NCI-H2227 (cell line): ENCODE measurements around the gene CCNL2.
A peak's percentile ranks its signal among the peaks of the same experiment; 100 is the strongest.
"Not testable (repeated sequence)": the region's sequence is repeated elsewhere in the genome, so short reads cannot be mapped to it uniquely, and the experiment has no call there.

Experiments
- DNase-seq: peaks from one replicate; lab custom pipeline; 2025; ENCODE audit not compliant: unreplicated experiment; lab: John Stamatoyannopoulos, UW

CCNL2 gene

GRCh38 chr1:1432274-1432950 is 33.3 kb upstream of the CCNL2 start:
- DNase-seq, result no peak

- no peak for DNase-seq
Observed at GRCh38 chr1:1431845-1432273, 32.7 kb upstream of the CCNL2 start.

DNA sequence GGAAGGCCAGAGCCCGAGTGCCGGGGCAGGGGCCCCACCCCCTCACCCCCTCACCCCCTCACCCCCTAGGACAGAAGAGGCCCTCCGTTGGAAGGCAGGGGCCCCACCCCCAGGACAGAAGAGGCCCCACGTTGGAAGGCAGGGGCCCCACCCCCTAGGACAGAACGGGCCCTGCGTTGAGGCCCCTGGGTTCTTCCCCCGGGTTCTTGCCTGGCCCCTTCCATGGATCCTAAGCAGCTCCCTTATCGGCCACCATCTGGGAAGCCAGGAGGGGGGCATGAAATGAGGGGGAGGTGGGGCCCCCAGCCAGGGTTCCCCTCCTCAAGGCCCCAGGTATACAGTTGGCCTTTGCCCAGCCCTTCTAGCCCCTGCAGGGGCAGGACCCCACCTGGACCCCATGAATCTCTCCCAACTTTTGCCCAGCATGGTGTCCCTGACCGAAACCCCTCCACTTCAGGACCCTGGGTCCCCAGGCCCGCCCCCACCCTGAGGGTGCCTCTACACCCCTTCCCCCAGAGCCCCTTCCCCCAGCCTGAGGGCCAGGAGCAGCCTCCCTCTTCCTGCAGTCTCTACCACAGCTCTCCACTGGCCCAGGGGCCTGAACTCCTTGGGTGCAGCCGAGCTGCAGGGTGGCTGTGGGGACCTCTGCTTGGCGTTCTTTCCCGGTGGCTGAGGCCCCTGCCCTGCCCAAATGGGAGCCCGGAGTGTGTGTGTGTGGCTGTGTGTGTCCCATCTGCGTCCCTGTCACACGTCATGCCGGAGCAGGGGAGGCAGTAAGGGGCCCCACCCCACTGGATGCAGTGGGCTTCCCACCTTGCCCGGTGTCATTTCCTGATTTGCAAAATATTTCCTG is 32.1 kb upstream of the CCNL2 start:
- DNase-seq, result no peak

DNA sequence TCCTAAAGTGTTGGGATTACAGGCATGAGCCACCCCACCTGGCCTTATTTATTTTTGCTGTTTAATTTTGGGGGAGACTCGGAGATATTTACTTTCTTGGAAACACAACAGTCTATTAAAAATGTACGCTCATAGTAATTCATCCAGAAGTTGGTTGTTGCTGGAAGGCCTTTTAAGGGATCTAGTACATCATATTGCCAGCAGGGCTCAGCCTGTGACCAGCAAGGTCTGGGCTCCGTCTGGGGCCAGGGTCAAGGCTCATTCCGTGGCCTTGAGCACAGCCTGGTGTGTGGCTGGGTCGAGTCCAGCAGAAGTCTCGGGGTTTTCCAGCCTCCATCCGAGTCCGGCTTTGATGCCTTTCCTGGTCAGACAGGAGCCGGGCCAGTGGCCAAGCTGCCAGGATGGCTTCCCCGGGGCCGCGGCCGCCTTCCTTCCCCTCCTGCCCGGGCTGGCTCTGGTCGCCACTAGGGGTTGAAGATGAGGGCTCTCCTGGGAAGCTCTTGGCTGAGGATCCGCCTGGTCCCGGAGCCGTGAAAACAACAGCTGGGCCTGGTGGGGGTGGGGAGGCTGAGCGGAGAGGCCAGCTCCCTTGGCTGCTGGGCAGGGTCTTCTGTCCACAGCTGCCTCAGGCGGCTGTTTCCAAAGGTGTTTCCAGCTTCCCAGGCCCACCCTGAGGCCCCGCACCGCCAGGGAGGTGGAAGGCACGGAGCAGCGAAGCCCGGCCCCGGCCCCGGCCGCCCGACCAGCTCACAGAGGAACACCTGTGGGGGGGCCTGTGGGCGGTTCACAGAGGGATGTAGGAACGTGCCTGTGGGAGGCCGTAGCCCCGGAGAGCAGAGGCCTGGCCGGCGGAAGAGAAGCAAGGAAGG is 31.2 kb upstream of the CCNL2 start:
- DNase-seq, result peak; percentile 62

GRCh38 chr1:1429671-1430073 is 30.5 kb upstream of the CCNL2 start:
- DNase-seq, result no peak

- not testable (repeated sequence) for DNase-seq
Observed at GRCh38 chr1:1428967-1429366, 29.8 kb upstream of the CCNL2 start.

DNA sequence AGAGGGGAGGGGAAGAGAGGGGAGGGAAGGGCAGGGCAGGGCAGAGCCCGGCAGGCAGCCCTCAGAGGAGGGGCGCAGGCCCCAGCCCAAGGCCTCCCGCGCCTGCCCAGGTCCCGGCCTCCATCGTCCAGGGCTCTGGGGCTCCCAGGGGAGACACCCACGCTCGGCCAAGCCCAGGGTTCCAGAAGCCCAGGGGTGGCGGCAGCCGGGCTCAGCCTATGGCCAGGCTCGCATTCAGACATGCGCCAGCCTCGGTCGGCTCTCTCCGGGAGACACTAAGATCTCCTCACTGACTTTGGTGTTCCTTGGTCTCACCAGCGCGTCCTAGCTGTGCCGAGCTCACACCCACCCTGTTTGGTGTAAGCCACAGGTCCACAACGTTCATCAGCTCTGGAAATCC is 29.0 kb upstream of the CCNL2 start:
- DNase-seq, result no peak

DNA sequence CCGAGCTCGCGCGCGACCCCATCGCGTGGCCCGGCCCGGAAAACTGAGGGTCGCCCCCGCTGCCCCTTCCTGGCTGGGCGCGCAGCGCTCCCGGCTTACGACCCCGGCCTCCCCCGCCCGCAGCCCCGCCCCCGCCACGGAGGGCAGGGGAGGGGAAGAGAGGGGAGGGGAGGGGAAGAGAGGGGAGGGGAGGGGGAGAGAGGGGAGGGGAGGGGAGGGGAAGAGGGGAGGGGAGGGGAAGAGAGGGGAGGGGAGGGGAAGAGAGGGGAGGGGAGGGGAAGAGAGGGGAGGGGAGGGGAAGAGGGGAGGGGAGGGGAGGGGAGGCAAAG is 28.6 kb upstream of the CCNL2 start:
- peak; percentile 47 for DNase-seq

DNA sequence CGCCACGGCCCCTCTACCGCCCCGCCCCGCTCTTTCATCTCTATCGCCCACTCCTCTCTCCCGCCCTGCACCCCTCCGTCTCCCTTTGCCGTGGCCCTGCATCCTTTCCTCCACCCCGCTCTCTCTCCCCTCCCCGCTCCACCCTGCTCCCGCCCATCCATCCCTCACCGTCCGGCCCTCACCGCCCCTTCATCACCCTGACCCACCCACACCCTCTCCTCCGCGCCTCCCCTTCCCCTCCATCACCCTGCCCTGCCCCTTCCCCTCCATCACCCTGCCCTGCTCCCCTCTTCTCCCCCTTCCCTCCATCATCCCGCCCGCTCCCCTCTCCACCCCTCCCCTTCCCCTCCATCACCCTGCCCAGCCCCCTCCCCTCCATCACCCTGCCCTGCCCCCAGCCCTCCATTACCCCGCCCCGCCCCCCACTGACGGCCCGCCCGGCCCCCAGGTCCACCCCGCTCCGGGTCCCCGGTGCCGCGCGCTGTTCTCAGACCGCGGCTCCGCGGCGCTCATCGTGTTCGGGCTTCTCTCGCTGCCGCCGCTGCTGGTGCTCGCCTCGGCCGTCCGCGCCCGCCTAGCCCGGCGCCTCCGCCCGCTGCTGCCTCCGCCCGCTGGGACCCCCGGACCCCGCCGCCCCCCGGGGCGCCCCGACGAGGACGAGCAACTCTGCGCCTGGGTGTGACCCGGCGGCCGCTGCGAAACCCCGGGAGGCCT is 28.1 kb upstream of the CCNL2 start:
- peak; percentile 79 for DNase-seq

DNA sequence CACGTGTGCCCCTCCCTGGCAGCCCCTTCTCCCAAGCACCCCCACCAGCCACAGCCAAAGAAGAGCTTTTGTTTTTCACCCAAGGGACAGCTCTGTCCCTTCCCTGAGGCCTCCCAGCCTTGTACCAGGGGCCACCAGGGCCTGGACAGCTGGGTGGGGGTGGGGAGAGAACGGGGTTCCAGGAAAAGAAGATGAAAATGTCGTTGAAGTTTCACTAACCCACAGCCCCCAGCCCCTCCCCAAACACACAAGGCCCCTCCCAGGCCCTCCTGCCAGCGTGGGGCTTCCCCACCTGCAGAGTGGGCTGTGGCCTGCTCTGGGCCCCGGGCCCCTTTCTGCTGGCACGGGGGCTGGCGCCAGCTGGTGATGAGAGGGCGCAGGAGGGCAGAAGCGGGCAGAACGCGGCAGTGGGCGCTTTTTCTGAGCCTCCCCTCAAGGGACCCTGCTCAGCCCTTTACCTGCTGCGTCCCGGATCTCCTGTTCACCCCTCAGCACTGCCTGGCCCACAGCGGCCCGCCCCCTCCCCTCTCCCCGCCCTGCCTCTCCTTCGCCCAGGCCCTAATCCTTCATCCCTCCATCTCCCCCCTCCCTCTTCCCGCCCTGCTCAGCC is 27.5 kb upstream of the CCNL2 start:
- no peak for DNase-seq

DNA sequence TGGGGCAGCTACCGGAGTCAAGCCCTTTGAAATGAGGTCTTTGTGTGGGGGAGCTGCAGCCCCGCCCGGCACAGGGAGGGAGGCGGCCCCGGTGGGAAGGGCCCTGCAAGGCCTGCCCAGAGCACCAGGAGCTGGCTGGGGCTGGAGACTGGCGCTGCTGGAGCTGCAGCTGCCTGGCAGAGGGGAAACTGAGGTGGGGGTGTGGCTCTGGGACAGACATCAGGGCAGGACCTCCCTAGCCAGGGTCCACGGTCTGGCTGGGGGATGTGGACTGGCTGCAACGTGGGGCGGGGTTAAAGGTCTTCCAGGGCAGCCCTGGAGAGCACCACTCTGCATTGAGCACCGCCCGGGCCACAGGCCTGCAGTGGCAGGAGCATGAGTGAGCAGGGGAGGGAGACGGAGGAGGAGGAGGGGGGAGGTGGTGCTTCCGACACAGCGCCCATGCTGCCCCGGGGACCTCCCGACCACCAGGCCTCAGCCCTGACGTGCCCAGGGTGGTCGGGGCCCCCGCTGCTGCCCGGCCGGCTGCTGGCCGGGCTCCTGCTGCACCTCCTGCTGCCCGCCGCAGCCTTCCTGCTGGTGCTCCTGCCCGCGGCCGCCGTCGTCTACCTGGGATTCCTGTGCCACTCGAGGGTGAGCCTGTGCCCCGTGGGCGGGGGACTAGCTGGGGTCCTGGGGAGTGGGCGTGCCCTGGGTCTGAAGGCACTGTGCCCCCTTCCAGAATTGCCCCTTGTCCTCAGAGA is 26.8 kb upstream of the CCNL2 start:
- no peak for DNase-seq

DNA sequence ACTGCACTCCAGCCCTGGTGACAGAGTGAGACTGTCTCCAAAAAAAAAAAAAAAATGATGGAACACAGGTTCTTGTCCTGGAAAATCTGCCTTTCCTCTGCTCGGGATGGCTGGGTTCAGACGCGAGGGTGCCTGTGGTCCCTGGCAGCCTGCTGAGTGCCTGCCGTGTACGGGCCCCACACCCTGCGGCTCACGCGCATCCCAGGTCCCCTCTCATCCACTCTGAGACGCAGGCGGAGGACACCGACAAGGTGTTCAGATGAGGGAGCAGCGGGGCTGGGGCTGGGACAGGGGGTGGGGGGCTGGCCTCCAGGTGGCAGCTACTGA is 26.3 kb upstream of the CCNL2 start:
- DNase-seq, result no peak

GRCh38 chr1:1424707-1425106 is 25.6 kb upstream of the CCNL2 start:
- DNase-seq, result no peak

- no peak for DNase-seq
Observed at GRCh38 chr1:1423245-1423597, 24.1 kb upstream of the CCNL2 start.

DNA sequence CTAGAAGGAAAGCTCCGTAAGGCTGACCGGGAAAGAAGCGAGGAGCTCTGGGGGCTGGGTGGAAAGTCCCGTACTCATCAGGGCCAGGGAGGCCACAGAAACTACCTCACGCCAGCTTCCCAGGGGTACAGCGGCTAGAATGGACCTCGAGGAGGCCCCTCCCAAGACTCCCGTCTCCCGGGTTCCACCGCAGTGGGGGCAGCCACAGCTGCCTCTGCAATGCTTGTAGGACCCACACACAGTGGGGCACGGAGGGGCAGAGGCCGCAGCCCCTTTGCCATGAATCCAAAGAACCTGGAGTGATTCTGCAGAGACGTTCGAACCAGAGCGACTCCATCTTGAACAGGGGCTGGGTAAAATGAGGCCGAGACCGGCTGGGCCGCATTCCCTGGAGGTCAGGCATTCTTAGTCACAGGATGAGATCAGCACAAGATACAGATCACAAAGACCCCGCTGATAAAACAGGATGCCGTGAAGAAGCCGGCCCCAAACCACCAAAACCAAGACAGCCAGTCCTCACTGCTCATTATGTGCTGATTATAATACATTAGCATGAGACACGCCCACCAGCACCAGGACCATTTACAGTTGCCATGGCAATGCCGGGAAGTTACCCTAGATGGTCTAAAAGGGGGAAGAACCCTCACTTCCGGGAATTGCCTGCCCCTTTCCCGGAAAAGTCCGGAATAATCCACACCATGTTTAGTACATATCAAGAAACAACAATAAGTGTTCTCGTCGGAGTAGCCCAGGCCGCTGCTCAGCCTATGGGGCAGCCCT is 23.5 kb upstream of the CCNL2 start:
- no peak for DNase-seq

GRCh38 chr1:1421907-1422464 is 22.9 kb upstream of the CCNL2 start:
- no peak for DNase-seq

GRCh38 chr1:1421147-1421906 is 22.2 kb upstream of the CCNL2 start, which contains the start of gene ANKRD65:
Gene ANKRD65, minus strand, starts transcription at chr1:1421276. Its CDS starts 271 bp downstream, at chr1:1421005.
- no peak for DNase-seq

DNA sequence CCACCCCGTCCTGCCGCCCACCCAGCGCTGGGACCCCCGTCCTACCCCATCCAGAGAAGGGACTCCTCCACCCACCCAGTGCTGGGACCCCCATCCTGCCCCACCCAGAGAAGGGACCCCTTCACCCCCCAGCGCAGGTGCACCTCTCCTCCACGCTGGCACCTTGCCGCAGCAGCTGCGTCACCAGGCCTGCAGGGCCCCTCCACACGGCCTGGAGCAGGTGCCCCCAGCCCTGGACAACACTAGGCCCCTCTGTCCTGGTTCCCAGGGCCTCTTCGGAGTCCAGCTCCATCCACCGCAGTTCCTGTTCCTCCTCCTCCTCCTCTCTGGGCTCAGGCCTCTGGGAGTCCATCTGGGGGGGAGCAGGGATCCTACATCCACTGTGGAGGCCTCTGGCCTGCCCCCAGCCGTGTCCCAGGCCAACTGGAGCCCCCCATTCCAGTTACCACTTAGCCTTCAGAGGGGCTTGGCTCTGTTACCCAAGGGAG is 21.6 kb upstream of the CCNL2 start:
- no peak for DNase-seq
